Measurements from ENCODE around the gene FMNL3. TPM values are rescaled to one million over a fixed set of nuclear protein-coding genes. Genes with fewer than 3 reads are reported as not detected.

FMNL3 gene
- polyA plus RNA-seq, 1 experiment, result 15.8 TPM

GRCh38 chr12:49702009-49702408, 5.2 kb downstream of the FMNL3 start:
- ChIA-PET POLR2A (no interaction called here), CTCF (interaction anchor here (9.0 kb wide), 1 partner anchor 65 kb away, joined by 64 read pairs; no protein-coding TSS in a partner anchor)
- no peaks in the 10 kb centered on the region for H3K27me3 ChIP-seq (ENCODE audit: control insufficient read depth, insufficient read depth, low read length)
- H3K9me3 ChIP-seq (ENCODE audit: control insufficient read depth, insufficient read depth, low read length), result no peaks in the 10 kb centered on the region; the same call in 1 of the 2 replicates
- H3K4me3 ChIP-seq (ENCODE audit: low read depth, low read length), result no peak overlapping the region
- no peak for TF ChIP-seq CTCF (IDR thresholded peaks at IDR 0.05; ENCODE audit: low read depth, low read length)
- no peak for DNase-seq (ENCODE audit: low read depth, low spot score)
- H3K27ac ChIP-seq (ENCODE audit: low read depth, low read length), result no peak overlapping the region

DNA sequence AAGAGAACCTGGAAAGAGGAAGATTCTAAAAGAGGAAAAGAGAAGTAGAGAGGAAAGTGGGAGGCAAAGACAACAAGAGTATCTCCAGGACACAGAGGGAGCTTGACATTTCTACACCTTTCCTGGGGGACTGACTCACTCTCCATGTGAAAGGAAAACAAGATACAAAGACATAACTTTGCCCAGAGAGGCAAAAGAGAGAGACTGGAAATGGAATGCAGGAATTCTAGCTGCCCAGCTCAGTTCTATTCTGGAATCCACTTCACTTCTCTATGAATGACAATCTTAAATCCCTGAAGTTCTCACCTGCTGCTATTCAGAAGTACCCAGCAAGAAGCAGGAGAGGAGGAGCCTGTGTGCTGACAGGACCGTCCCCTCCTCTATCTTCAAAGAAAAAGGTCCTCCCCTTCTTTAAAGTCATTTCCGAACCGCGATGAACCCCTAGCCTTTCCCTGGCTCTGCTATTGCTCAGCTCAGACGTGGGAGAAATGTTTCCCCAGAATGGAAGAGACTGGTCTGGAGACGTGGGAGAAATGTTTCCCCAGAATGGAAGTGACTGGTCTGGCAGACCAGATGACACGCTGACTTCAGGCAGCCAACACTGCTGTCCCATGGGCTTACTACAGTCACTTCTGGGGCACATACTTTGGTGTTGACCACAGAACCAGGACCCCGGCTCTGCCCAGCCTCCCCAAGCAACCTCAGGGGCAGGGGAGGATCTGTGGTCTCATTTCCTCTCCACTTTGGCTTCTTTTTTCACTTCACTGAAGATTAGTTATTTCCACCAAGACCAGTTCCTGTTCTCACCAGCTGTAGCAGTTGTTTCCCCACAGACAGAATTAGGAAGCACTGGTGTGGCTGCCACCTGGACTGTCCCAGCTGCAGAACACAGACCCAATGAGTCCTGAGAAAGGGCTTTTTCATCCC, 8.3 kb downstream of the FMNL3 start:
- ChIA-PET POLR2A (interaction anchor here (1.6 kb wide), 1 partner anchor 26 kb away, joined by 4 read pairs; no protein-coding TSS in a partner anchor), CTCF (interaction anchor here (0.8 kb wide), 1 partner anchor 9 kb away, joined by 6 read pairs; no protein-coding TSS in a partner anchor)
- H3K4me3 ChIP-seq (ENCODE audit: low read depth, low read length), result no peak overlapping the region
- H3K27ac ChIP-seq (ENCODE audit: low read depth, low read length), result peak overlapping the region; percentile 73
- DNase-seq (ENCODE audit: low read depth, low spot score), result no peak
- no peaks in the 10 kb centered on the region for H3K9me3 ChIP-seq (ENCODE audit: control insufficient read depth, insufficient read depth, low read length)
- no peak for TF ChIP-seq CTCF (IDR thresholded peaks at IDR 0.05; ENCODE audit: low read depth, low read length)
- no peaks in the 10 kb centered on the region for H3K27me3 ChIP-seq (ENCODE audit: control insufficient read depth, insufficient read depth, low read length)

- DNase-seq (ENCODE audit: low read depth, low spot score), result no peak
- CTCF ChIA-PET, result interaction anchor here (1.4 to 1.8 kb wide), 2 partner anchors 10 to 53 kb away, joined by 6 to 11 read pairs; no protein-coding TSS in a partner anchor
- Histone ChIP-seq H3K27me3 (ENCODE audit: control insufficient read depth, insufficient read depth, low read length) (no peaks in the 10 kb centered on the region), H3K27ac (ENCODE audit: low read depth, low read length) (no peak overlapping the region), H3K9me3 (ENCODE audit: control insufficient read depth, insufficient read depth, low read length) (no peaks in the 10 kb centered on the region), H3K4me3 (ENCODE audit: low read depth, low read length) (no peak overlapping the region)
- TF ChIP-seq CTCF (IDR thresholded peaks at IDR 0.05; ENCODE audit: low read depth, low read length), result no peak
- POLR2A ChIA-PET, result interaction anchor here (0.7 kb wide), 1 partner anchor 566 kb away, joined by 3 read pairs; the partner anchor contains the start of gene TUBA1B
These were observed 9.4 kb downstream of the FMNL3 start for GRCh38 chr12:49697808-49698207.

- Histone ChIP-seq H3K27me3 (ENCODE audit: control insufficient read depth, insufficient read depth, low read length) (no peaks in the 10 kb centered on the region), H3K27ac (ENCODE audit: low read depth, low read length) (no peak overlapping the region), H3K9me3 (ENCODE audit: control insufficient read depth, insufficient read depth, low read length) (no peaks in the 10 kb centered on the region), H3K4me3 (ENCODE audit: low read depth, low read length) (no peak overlapping the region)
- POLR2A ChIA-PET, result no interaction called here
- TF ChIP-seq CTCF (IDR thresholded peaks at IDR 0.05; ENCODE audit: low read depth, low read length), result no peak
- CTCF ChIA-PET, result interaction anchor here (0.7 to 1.8 kb wide), 3 partner anchors 12 to 607 kb away, joined by 5 to 11 read pairs (median 6); no protein-coding TSS in a partner anchor
- DNase-seq (ENCODE audit: low read depth, low spot score), result no peak
These were observed 10.5 kb downstream of the FMNL3 start for GRCh38 chr12:49696723-49697122.

GRCh38 chr12:49693931-49694444, 13.2 kb downstream of the FMNL3 start:
- Histone ChIP-seq H3K27ac (ENCODE audit: low read depth, low read length) (no peak overlapping the region), H3K27me3 (ENCODE audit: control insufficient read depth, insufficient read depth, low read length) (no peaks in the 10 kb centered on the region), H3K9me3 (ENCODE audit: control insufficient read depth, insufficient read depth, low read length) (no peaks in the 10 kb centered on the region), H3K4me3 (ENCODE audit: low read depth, low read length) (no peak overlapping the region)
- no peak for TF ChIP-seq CTCF (IDR thresholded peaks at IDR 0.05; ENCODE audit: low read depth, low read length)
- CTCF ChIA-PET, result no interaction called here
- DNase-seq (ENCODE audit: low read depth, low spot score), result no peak
- POLR2A ChIA-PET, result no interaction called here

Measured in AG04450 (cell line).